ENCODE measurements around the gene PDSS2.
"Not testable (repeated sequence)": the region's sequence is repeated elsewhere in the genome, so short reads cannot be mapped to it uniquely, and the experiment has no call there.

The PDSS2 gene

GRCh38 chr6:107171513-107171912 is 287.9 kb downstream of the PDSS2 start:
- DNase-seq (ENCODE audit: low read depth, low spot score), result no peak

GRCh38 chr6:107164299-107164698 is 295.1 kb downstream of the PDSS2 start:
- DNase-seq (ENCODE audit: low read depth, low spot score), result not testable (repeated sequence)

GRCh38 chr6:107161521-107161920 is 297.8 kb downstream of the PDSS2 start:
- no peak for DNase-seq (ENCODE audit: low read depth, low spot score)

- DNase-seq (ENCODE audit: low read depth, low spot score), result no peak
These were observed 302.7 kb downstream of the PDSS2 start for GRCh38 chr6:107156617-107157016.

- no peak for DNase-seq (ENCODE audit: low read depth, low spot score)
These were observed 304.6 kb downstream of the PDSS2 start for GRCh38 chr6:107154801-107155160.

GRCh38 chr6:107154131-107154800 is 305.1 kb downstream of the PDSS2 start:
- no peak for DNase-seq (ENCODE audit: low read depth, low spot score)

GRCh38 chr6:107152638-107153430 is 306.5 kb downstream of the PDSS2 start:
- DNase-seq (ENCODE audit: low read depth, low spot score), result no peak

- no peak for DNase-seq (ENCODE audit: low read depth, low spot score)
These were observed 314.7 kb downstream of the PDSS2 start for GRCh38 chr6:107144666-107145065.

GRCh38 chr6:107144014-107144413 is 315.4 kb downstream of the PDSS2 start:
- DNase-seq (ENCODE audit: low read depth, low spot score), result no peak

- no peak for DNase-seq (ENCODE audit: low read depth, low spot score)
These were observed 318.8 kb downstream of the PDSS2 start for GRCh38 chr6:107140581-107140980.

- not testable (repeated sequence) for DNase-seq (ENCODE audit: low read depth, low spot score)
These were observed 323.0 kb downstream of the PDSS2 start for GRCh38 chr6:107136324-107136723.

- not testable (repeated sequence) for DNase-seq (ENCODE audit: low read depth, low spot score)
These were observed 324.2 kb downstream of the PDSS2 start for GRCh38 chr6:107135048-107135680.

- no peak for DNase-seq (ENCODE audit: low read depth, low spot score)
These were observed 326.9 kb downstream of the PDSS2 start for GRCh38 chr6:107132330-107132954.

- DNase-seq (ENCODE audit: low read depth, low spot score), result no peak
These were observed 329.9 kb downstream of the PDSS2 start for GRCh38 chr6:107129370-107129925.

- no peak for DNase-seq (ENCODE audit: low read depth, low spot score)
These were observed 330.8 kb downstream of the PDSS2 start for GRCh38 chr6:107128577-107128976.

- no peak for DNase-seq (ENCODE audit: low read depth, low spot score)
These were observed 331.2 kb downstream of the PDSS2 start for GRCh38 chr6:107128175-107128574.

- DNase-seq (ENCODE audit: low read depth, low spot score), result no peak
These were observed 333.6 kb downstream of the PDSS2 start for GRCh38 chr6:107125771-107126170.

GRCh38 chr6:107124934-107125348 is 334.4 kb downstream of the PDSS2 start:
- no peak for DNase-seq (ENCODE audit: low read depth, low spot score)

- no peak for DNase-seq (ENCODE audit: low read depth, low spot score)
These were observed 335.9 kb downstream of the PDSS2 start for GRCh38 chr6:107123501-107123900.

GRCh38 chr6:107122748-107123147 is 336.6 kb downstream of the PDSS2 start:
- no peak for DNase-seq (ENCODE audit: low read depth, low spot score)

GRCh38 chr6:107121964-107122495 is 337.3 kb downstream of the PDSS2 start:
- DNase-seq (ENCODE audit: low read depth, low spot score), result no peak

GRCh38 chr6:107121266-107121665 is 338.1 kb downstream of the PDSS2 start:
- DNase-seq (ENCODE audit: low read depth, low spot score), result no peak

All from smooth muscle cell of the brain vasculature (primary cell).